Mesendoderm (in vitro differentiated cells): Measurements from ENCODE around the gene MKI67.

Source experiments
- DNase-seq: peaks from one replicate; pipeline ENCODE4 v3.0.0; 2013
- H2AK5ac ChIP-seq: 2 replicates; pipeline ENCODE4 v1.6.1; 2013; ENCODE audit warnings: low read length, inconsistent platforms
- H2BK120ac ChIP-seq: 2 replicates; pipeline ENCODE4 v1.6.1; 2013; ENCODE audit warnings: low read depth, mild to moderate bottlenecking, low read length, moderate library complexity, mixed read lengths
- H2BK15ac ChIP-seq: replicated peaks from 2 replicates; pipeline ENCODE4 v1.6.1; 2013; ENCODE audit warnings: low read depth, mild to moderate bottlenecking, moderate library complexity
- H2BK5ac ChIP-seq: 2 replicates; pipeline ENCODE4 v1.6.1; 2013; ENCODE audit warnings: low read length, inconsistent platforms
- H3K18ac ChIP-seq: 2 replicates; pipeline ENCODE4 v1.6.1; 2013; ENCODE audit warnings: mild to moderate bottlenecking, low read length, mixed read lengths
- H3K23ac ChIP-seq: one replicate; pipeline ENCODE4 v1.6.1; 2013; ENCODE audit warnings: low read length
- H3K27ac ChIP-seq: 2 replicates; pipeline ENCODE4 v1.5.1; 2013; ENCODE audit warnings: low read depth, mild to moderate bottlenecking, inconsistent platforms, low read length, moderate library complexity
- H3K27me3 ChIP-seq: 2 replicates; pipeline ENCODE4 v1.6.1; 2013; ENCODE audit warnings: low read length, control low read depth, mild to moderate bottlenecking, inconsistent platforms; ENCODE audit not compliant: insufficient read depth, poor library complexity
- H3K36me3 ChIP-seq: 2 replicates; pipeline ENCODE4 v1.6.1; 2013; ENCODE audit warnings: low read length, inconsistent platforms; ENCODE audit not compliant: control insufficient read depth, insufficient read depth
- H3K4ac ChIP-seq: one replicate; pipeline ENCODE4 v1.6.1; 2013; ENCODE audit warnings: low read depth, mild to moderate bottlenecking, low read length, moderate library complexity
- H3K4me1 ChIP-seq: 2 replicates; pipeline ENCODE4 v1.6.1; 2013; ENCODE audit warnings: low read depth, low read length, inconsistent platforms; ENCODE audit not compliant: control insufficient read depth
- H3K4me2 ChIP-seq: 2 replicates; pipeline ENCODE4 v1.6.1; 2013; ENCODE audit warnings: low read length
- H3K4me3 ChIP-seq: 2 replicates; pipeline ENCODE4 v1.5.1; 2013; ENCODE audit warnings: mild to moderate bottlenecking, low read length
- H3K56ac ChIP-seq: one replicate; pipeline ENCODE4 v1.6.1; 2013; ENCODE audit warnings: low read length
- H3K79me1 ChIP-seq: 2 replicates; pipeline ENCODE4 v1.6.1; 2013; ENCODE audit warnings: low read length, inconsistent platforms
- H3K79me2 ChIP-seq: 2 replicates; pipeline ENCODE4 v1.6.1; 2013; ENCODE audit warnings: mild to moderate bottlenecking, low read length; ENCODE audit not compliant: control insufficient read depth, insufficient read depth
- H3K9ac ChIP-seq: 2 replicates; pipeline ENCODE4 v1.6.1; 2013; ENCODE audit warnings: low read length, inconsistent platforms
- H4K5ac ChIP-seq: one replicate; pipeline ENCODE4 v1.6.1; 2013; ENCODE audit warnings: low read length
- H4K8ac ChIP-seq: one replicate; pipeline ENCODE4 v1.6.1; 2013; ENCODE audit warnings: low read depth, mild to moderate bottlenecking, control low read depth, low read length, moderate library complexity
- WGBS: extraction: QIAGEN DNeasy Blood & Tissue Kit; methylation state at CpG from one replicate; pipeline ENCODE4 v1.1.7; 2013; ENCODE audit warnings: low lambda C conversion rate, missing lambda C conversion rate; ENCODE audit not compliant: insufficient coverage; ENCODE audit errors: extremely low coverage; 5-methylcytosine and 5-hydroxymethylcytosine counted together

Gene MKI67

DNA sequence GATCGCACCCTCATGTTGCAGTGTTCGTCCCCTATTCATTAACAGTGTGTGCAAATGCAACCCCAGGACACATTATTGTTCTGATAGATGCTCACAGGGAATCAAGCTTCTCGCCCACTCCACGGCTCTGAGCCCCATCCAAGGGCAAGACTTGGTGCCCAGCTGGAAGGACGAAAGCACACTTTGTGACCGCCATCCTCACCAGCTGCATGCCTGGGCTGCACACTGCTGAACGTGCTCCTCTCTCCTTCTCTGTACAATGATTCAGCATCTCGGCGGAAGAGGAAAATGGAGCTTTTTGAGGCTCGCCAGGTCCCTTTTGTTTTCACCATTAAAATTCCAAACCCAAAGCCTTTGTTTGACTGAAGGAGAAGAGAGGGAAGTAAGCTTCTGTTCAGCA is 41.9 kb downstream of the MKI67 start:
- no peak overlapping the region for H3K27ac ChIP-seq
- no peak overlapping the region for H3K9ac ChIP-seq
- WGBS, result no CpG with 5 or more reads among the region's 10 CpGs
- no peak overlapping the region for H2AK5ac ChIP-seq
- H3K18ac ChIP-seq, result no peak overlapping the region
- no peak overlapping the region for H2BK120ac ChIP-seq
- H4K8ac ChIP-seq, result no peak overlapping the region
- no peak for DNase-seq
- H3K27me3 ChIP-seq, result no peaks in the 10 kb centered on the region
- no peaks in the 10 kb centered on the region for H3K79me2 ChIP-seq
- H3K56ac ChIP-seq, result no peak overlapping the region
- no peaks in the 10 kb centered on the region for H3K79me1 ChIP-seq
- no peak overlapping the region for H2BK5ac ChIP-seq
- no peak overlapping the region for H3K23ac ChIP-seq
- no peaks in the 10 kb centered on the region for H3K4me1 ChIP-seq
- no peaks in the 10 kb centered on the region for H3K36me3 ChIP-seq
- no peak overlapping the region for H3K4ac ChIP-seq
- H3K4me3 ChIP-seq, result no peak overlapping the region
- no peak overlapping the region for H2BK15ac ChIP-seq
- no peak overlapping the region for H3K4me2 ChIP-seq
- no peak overlapping the region for H4K5ac ChIP-seq

DNA sequence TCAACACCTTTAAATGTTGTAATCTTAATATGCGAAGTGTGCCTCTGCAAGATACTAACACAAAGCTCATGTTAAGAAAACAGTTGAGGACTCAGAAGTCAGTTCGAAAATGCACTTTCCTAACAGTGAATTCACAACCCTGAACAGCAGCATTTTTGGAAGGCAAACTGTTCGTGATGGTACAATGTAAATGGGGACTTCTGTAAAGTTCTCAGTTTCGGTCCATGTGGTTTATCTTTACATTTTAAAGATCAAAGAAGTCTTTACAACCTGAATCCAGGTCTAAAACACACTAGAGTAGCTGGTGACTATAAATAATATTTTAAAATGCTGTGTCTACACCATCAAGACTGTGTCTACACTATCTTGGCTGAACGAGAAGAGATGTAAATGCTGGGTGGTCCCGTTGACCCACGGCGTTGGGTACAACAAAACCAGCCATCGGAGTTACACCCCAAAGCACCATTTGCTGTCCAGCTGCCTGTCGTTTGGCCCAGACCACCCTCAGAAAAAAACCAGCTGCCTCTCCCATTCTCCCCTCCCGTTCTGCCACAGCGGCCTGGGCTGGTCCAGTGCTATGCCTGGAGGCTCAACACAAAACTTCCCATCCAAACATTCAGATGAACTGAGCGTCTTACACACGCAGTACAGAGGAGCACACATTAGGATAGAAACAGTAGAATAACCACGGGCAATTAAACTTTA is 42.9 kb downstream of the MKI67 start:
- H2AK5ac ChIP-seq, result no peak overlapping the region
- no peak for DNase-seq
- no peak overlapping the region for H2BK5ac ChIP-seq
- H3K27ac ChIP-seq, result no peak overlapping the region
- WGBS, result no CpG with 5 or more reads among the region's 15 CpGs
- no peak overlapping the region for H3K56ac ChIP-seq
- H3K4me2 ChIP-seq, result no peak overlapping the region
- H3K36me3 ChIP-seq, result no peaks in the 10 kb centered on the region
- H3K4me1 ChIP-seq, result no peaks in the 10 kb centered on the region
- no peak overlapping the region for H4K5ac ChIP-seq
- H3K18ac ChIP-seq, result no peak overlapping the region
- no peaks in the 10 kb centered on the region for H3K79me1 ChIP-seq
- H2BK15ac ChIP-seq, result no peak overlapping the region
- H3K27me3 ChIP-seq, result no peaks in the 10 kb centered on the region
- H3K4ac ChIP-seq, result no peak overlapping the region
- no peaks in the 10 kb centered on the region for H3K79me2 ChIP-seq
- no peak overlapping the region for H4K8ac ChIP-seq
- no peak overlapping the region for H3K23ac ChIP-seq
- H3K9ac ChIP-seq, result no peak overlapping the region
- H2BK120ac ChIP-seq, result no peak overlapping the region
- H3K4me3 ChIP-seq, result no peak overlapping the region

DNA sequence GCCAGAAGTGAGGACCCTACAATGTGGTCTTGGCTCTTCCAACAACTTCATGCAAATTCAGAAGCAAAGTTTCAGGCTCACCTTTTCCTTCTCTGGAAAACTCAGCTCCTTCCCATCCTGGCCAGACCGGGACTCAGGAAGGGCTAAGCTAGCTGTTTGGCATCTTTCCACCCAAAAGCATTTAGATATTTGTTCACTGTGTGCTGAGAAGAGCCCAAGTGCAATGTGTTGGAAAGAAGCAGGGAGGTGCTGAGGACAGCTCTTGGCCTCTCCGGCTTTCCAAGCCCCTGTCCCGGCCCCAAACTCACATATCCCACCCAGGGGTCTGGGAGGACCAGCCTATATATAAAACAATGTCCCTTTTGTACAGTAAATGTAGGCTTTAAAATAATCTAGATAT is 44.5 kb downstream of the MKI67 start:
- H3K4ac ChIP-seq, result no peak overlapping the region
- no peak overlapping the region for H3K23ac ChIP-seq
- H3K27ac ChIP-seq, result no peak overlapping the region
- H3K79me1 ChIP-seq, result no peaks in the 10 kb centered on the region
- no peak overlapping the region for H2BK5ac ChIP-seq
- no peak overlapping the region for H3K18ac ChIP-seq
- H3K4me3 ChIP-seq, result no peak overlapping the region
- H2BK15ac ChIP-seq, result no peak overlapping the region
- H3K27me3 ChIP-seq, result no peaks in the 10 kb centered on the region
- no peak overlapping the region for H3K56ac ChIP-seq
- no peak overlapping the region for H4K8ac ChIP-seq
- no peaks in the 10 kb centered on the region for H3K4me1 ChIP-seq
- no peak overlapping the region for H3K9ac ChIP-seq
- no peak overlapping the region for H2AK5ac ChIP-seq
- no peaks in the 10 kb centered on the region for H3K36me3 ChIP-seq
- no peak for DNase-seq
- WGBS, result no CpG with 5 or more reads among the region's 3 CpGs
- no peak overlapping the region for H2BK120ac ChIP-seq
- H4K5ac ChIP-seq, result no peak overlapping the region
- no peak overlapping the region for H3K4me2 ChIP-seq
- H3K79me2 ChIP-seq, result no peaks in the 10 kb centered on the region

DNA sequence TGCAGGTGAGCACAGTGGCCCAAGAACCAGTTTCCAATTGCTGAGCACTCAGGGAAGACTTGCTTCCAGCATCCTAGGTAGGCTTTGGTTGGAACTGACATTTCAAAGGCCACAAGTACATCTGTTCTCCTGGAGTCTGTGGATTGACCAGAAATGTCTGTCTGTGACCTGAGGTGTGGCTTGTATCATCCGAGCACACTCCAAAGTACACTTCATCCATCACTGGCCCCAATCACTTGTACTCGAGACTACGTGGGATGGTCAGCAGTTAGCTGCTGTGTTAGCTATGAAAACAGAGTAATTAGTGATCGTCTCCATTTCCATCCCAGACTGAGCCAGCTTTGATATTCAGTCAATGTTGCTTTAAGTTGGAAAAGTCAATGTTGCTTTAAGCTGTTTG is 45.0 kb downstream of the MKI67 start:
- Histone ChIP-seq H4K5ac (no peak overlapping the region), H3K4ac (no peak overlapping the region), H3K27ac (no peak overlapping the region), H2BK5ac (no peak overlapping the region), H3K23ac (no peak overlapping the region), H2BK120ac (no peak overlapping the region), H3K4me1 (no peaks in the 10 kb centered on the region), H2BK15ac (no peak overlapping the region), H3K27me3 (no peaks in the 10 kb centered on the region), H3K4me3 (no peak overlapping the region), H3K4me2 (no peak overlapping the region), H2AK5ac (no peak overlapping the region), H3K79me1 (no peaks in the 10 kb centered on the region), H3K56ac (no peak overlapping the region), H3K36me3 (no peaks in the 10 kb centered on the region), H3K9ac (no peak overlapping the region), H4K8ac (no peak overlapping the region), H3K18ac (no peak overlapping the region), H3K79me2 (no peaks in the 10 kb centered on the region)
- no CpG with 5 or more reads among the region's 4 CpGs for WGBS
- DNase-seq, result no peak

DNA sequence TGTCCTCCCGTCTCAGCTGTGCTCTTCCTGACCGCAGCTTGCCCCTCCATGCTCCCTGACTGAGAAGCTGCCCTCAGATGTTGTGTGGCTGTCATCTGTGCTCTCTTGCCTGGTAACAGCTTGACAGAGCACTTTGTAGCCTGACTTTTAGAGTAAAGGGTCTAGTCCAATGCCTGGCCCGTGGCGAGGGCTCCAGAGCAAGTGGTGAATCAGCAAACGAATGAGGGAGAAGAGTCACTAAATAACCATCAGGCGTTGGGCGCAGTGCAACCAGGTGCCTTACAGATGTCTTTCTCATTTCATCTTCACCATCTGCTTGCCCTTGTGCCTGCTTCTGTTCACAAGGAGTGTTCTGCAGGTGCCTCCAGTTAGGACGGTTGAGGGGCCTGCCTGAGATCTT is 45.6 kb downstream of the MKI67 start:
- H3K36me3 ChIP-seq, result no peaks in the 10 kb centered on the region
- H3K9ac ChIP-seq, result no peak overlapping the region
- no peaks in the 10 kb centered on the region for H3K79me1 ChIP-seq
- H3K27ac ChIP-seq, result no peak overlapping the region
- no peak overlapping the region for H4K5ac ChIP-seq
- H2BK15ac ChIP-seq, result no peak overlapping the region
- no peak overlapping the region for H3K4ac ChIP-seq
- H3K4me3 ChIP-seq, result no peak overlapping the region
- WGBS, result no CpG with 5 or more reads among the region's 8 CpGs
- H4K8ac ChIP-seq, result no peak overlapping the region
- no peak overlapping the region for H3K56ac ChIP-seq
- H2BK5ac ChIP-seq, result no peak overlapping the region
- H2BK120ac ChIP-seq, result no peak overlapping the region
- no peak overlapping the region for H3K4me2 ChIP-seq
- H3K23ac ChIP-seq, result no peak overlapping the region
- H3K4me1 ChIP-seq, result no peaks in the 10 kb centered on the region
- H3K27me3 ChIP-seq, result no peaks in the 10 kb centered on the region
- H3K79me2 ChIP-seq, result no peaks in the 10 kb centered on the region
- no peak overlapping the region for H3K18ac ChIP-seq
- no peak overlapping the region for H2AK5ac ChIP-seq
- DNase-seq, result no peak

DNA sequence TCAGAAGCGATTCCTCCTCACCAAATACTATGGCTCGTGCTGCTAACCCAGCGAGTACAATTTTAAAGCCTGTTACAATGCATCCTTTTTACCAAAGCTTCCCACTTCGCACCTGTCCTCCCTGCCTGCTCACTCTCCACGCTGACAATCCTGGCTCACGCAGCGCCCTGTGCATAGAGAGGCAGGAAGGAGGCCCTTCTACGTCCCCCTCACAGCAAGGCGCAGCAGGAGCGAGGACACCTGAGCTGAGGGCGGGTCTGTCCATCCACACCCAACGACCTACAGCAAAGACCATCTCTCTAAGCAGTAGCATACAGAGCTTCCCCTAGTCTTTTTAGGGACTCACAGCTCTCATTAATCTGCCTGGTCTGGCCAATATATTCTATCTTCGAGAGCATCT is 46.0 kb downstream of the MKI67 start:
- no peaks in the 10 kb centered on the region for H3K4me1 ChIP-seq
- H3K27ac ChIP-seq, result no peak overlapping the region
- no peak overlapping the region for H2BK120ac ChIP-seq
- H3K36me3 ChIP-seq, result no peaks in the 10 kb centered on the region
- no peak overlapping the region for H3K56ac ChIP-seq
- no peak overlapping the region for H3K23ac ChIP-seq
- no peak overlapping the region for H4K8ac ChIP-seq
- H3K4ac ChIP-seq, result no peak overlapping the region
- H2BK15ac ChIP-seq, result no peak overlapping the region
- H4K5ac ChIP-seq, result no peak overlapping the region
- no peak overlapping the region for H3K4me2 ChIP-seq
- no peak overlapping the region for H3K4me3 ChIP-seq
- no CpG with 5 or more reads among the region's 13 CpGs for WGBS
- no peaks in the 10 kb centered on the region for H3K79me1 ChIP-seq
- no peak overlapping the region for H2AK5ac ChIP-seq
- no peak overlapping the region for H3K18ac ChIP-seq
- DNase-seq, result no peak
- no peak overlapping the region for H2BK5ac ChIP-seq
- no peaks in the 10 kb centered on the region for H3K27me3 ChIP-seq
- no peaks in the 10 kb centered on the region for H3K79me2 ChIP-seq
- H3K9ac ChIP-seq, result no peak overlapping the region
